Anterior cingulate cortex (tissue), 58 donors: ENCODE measurements around the gene JPH3.
"Not testable (repeated sequence)": the region's sequence is repeated elsewhere in the genome, so short reads cannot be mapped to it uniquely, and the experiment has no call there.

Experiments used
- DNase-seq, 58 donors: peaks; one replicate each; lab custom pipeline; 2025; lab: John Stamatoyannopoulos, UW

JPH3 gene

DNA sequence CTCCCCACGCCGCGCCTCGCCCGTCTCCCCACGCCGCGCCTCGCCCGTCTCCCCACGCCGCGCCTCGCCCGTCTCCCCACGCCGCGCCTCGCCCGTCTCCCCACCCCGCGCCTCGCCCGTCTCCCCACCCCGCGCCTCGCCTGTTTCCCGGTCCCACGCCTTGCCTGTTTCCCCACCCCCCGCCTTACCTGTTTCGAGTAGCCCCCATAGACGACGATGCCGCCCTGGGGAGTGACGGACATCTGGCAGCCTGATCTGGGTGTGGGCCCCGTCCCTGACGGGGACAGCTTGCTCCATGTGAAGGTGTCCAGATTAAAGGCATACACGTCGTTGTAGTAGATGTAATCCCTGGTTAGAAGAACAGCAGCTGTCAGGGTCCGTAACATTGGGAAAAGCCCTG is 124.3 kb downstream of the JPH3 start:
- DNase-seq = not testable (repeated sequence)

DNA sequence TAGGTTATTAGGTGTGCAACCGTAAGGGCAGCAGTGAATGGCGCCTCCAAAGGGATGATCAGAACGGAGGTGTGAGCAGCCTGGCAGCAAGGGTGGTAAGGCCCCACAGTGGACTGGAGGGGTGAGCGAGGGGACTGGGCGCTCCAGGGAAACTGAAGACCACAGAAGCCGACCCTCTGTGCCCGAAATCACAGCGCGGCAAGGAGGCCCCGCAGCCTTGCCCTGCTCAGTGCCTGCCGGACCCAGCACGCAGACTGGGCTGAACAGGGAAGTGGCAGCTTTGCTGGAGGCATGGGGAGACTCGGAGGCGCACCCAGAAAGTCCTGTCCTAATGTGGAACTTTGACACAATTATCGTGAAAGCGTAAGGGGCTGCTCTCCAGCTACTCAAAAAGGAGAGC is 125.0 kb downstream of the JPH3 start:
- no peak for DNase-seq

DNA sequence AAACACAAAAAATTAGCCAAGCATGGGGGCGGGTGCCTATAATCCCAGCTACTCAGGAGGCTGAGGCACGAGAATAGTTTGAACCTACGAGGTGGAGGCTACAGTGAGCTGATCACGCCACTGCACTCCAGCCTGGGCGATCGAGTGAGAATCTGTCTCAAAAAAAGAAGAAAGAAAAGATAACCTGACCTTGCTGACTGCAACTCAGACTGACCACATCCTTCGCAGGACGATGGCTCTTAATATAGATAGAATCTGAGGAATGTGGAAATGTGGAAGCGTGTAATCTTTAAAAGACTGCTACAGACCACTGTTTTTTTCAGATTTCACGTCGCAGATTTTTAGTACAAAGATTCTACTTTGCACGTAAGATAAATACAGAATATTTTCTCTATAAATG is 125.7 kb downstream of the JPH3 start:
- DNase-seq = no peak

GRCh38 chr16:87729266-87729954 is 127.1 kb downstream of the JPH3 start:
- no peak for DNase-seq

GRCh38 chr16:87731607-87732006 is 129.3 kb downstream of the JPH3 start:
- no peak for DNase-seq

GRCh38 chr16:87733190-87733589 is 130.9 kb downstream of the JPH3 start:
- DNase-seq = no peak

DNA sequence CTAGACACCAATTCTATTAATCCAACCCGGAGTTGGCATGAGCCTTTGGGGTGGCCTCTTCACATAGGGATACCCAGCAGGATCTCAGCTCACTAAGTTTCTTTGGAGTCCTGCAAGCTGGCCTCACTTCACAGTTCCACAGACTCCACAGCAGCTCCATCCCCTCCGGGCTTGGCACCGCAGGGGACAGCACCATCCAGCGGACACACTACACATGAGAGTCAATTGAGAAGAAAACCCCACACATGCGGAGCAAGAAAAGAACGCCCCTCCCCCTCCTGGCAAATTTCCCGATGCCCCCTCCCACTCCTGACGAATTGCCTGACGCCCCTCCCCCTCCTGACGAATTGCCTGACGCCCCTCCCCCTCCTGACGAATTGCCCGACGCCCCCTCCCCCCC is 132.3 kb downstream of the JPH3 start:
- no peak for DNase-seq

DNA sequence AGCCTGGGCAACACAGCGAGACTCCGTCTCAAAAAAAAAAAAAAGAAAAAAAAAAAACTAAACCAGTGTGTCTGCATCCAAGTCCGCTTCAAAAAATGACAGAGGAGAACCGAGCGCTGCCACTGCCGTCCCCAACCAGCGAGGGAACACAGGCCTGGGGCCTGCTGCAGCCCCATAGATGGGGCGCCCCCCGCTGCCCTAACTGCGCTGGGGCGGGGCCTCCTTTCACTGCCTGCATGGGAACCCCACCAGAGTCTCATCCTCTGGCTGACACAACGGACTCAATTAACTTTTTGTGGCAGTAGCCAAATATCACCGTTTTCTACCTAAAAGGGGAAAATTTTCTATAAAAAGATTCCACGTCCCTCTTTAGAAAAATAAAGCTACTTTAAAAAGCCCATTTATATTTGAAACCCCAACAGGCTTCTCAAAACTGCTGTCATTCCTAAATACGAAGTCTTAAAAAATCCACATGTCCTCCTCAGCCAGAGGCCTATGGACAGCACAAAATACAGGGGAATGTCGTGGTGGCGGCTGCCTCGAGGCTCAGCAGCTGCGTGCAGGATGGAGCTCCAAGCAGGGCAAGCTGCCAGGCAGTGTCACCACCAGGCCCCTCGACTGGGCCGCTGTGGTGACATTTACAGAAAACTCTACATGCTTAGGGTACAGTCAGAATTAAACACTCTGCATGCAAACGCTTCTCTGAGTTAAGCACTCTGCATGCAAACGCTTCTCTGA is 133.1 kb downstream of the JPH3 start:
- peak in 1 of 58 donors; percentile 4 for DNase-seq

DNA sequence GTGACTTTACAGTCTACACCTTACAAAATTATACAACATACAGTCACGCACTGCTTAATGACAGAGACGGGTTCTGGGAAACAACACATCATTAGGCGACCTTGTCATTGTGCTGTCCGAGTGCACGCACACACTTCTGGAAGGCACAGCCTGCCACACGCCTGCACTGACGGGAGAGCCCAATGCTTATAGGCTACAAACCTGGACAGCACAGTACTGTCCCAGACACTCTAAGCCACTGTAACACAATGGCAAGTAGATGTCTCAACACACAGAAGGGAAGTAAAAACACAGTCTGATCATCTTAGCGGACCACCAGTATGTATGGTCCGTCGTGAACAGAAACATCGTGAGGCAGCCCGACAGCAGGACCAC is 133.7 kb downstream of the JPH3 start:
- DNase-seq = no peak

- DNase-seq = no peak
Observed at GRCh38 chr16:87739801-87740200, 137.5 kb downstream of the JPH3 start.

DNA sequence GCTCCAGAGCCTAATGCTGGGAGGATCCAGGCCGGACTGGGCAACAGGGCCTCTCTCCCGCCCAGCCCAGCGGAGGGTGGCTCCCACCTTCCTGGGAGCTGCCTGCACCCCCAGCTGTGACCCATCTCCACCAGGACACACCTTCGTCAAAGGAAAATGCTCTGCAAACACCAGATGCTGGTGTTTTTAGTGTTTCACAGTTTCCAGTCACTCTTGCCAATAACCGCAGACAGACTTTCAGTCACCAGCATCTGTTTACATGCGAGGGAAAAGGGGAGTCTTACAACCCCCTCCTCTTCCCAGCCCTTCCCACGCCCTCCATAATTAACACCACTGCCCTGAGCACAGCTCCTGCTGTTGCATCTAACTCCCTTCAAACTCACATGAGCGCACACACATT is 138.1 kb downstream of the JPH3 start:
- peak in 3 of 58 donors; percentile 23 to 56 (median 25) for DNase-seq

- peak in 57 of 58 donors; percentile 3 to 89 (median 65) for DNase-seq
Observed at GRCh38 chr16:87740909-87741424, 138.7 kb downstream of the JPH3 start.

GRCh38 chr16:87741700-87742415 is 139.6 kb downstream of the JPH3 start:
- DNase-seq = no peak

DNA sequence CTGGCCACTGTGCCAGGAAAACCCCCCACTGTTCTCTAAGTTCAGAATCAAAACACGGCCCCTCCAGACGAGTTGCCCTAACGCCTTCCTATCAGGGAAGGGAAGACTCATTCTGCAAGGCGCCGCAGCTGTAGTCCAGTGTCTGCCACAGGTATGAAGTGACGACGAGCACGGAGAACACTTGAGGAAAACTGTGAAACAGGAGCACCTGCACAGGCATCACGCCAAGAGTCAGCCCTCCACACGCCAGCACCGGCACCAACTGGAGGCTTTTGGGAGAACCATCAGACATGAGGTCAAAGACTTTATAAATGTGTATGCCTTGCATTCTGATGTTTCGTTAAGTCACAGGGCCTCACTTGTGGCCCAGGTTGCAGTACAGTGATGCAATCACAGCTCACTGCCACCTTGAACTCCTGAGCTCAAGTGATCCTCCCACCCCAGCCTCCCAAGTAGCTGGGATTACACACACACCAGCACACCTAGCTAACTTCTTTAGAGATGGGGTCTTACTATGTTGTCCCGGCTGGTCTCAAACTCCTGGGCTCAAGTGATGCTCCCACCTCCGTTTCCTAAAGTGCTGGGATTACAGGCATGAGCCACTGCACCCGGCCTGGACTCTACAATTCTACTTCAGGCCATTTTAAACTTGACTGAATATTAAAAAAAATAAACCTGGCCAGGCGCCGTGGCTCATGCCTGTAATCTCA is 140.6 kb downstream of the JPH3 start:
- DNase-seq = no peak

- no peak for DNase-seq
Observed at GRCh38 chr16:87744750-87745514, 142.6 kb downstream of the JPH3 start.

- DNase-seq = no peak
Observed at GRCh38 chr16:87746178-87746577, 143.9 kb downstream of the JPH3 start.
